IPS DF 6.9 (cell line): ENCODE data around the gene THSD7B.

ENCODE experiments used
- DNase-seq: peaks from one replicate; pipeline ENCODE4 v3.0.0-alpha.2; 2013; ENCODE audit warnings: low read depth, low spot score
- H3K27ac ChIP-seq: one replicate; pipeline ENCODE4 v1.5.1; 2013; ENCODE audit warnings: low read length, control low read depth
- H3K27me3 ChIP-seq: 2 replicates; pipeline ENCODE4 v1.6.1; 2013; ENCODE audit warnings: mild to moderate bottlenecking, low read length; ENCODE audit not compliant: control insufficient read depth, insufficient read depth
- H3K36me3 ChIP-seq: 2 replicates; pipeline ENCODE4 v1.6.1; 2013; ENCODE audit warnings: low read length; ENCODE audit not compliant: control insufficient read depth, insufficient read depth
- H3K4me1 ChIP-seq: 2 replicates; pipeline ENCODE4 v1.6.1; 2013; ENCODE audit warnings: low read length; ENCODE audit not compliant: control insufficient read depth, insufficient read depth
- H3K4me3 ChIP-seq: 2 replicates; pipeline ENCODE4 v1.5.1; 2013; ENCODE audit warnings: mild to moderate bottlenecking, low read length
- H3K9me3 ChIP-seq: 2 replicates; pipeline ENCODE4 v1.6.1; 2013; ENCODE audit warnings: low read length, inconsistent platforms; ENCODE audit not compliant: control insufficient read depth, insufficient read depth
- WGBS: extraction: QIAGEN DNeasy Blood & Tissue Kit; methylation state at CpG from one replicate; pipeline ENCODE4 v1.1.7; 2013; ENCODE audit warnings: mixed read lengths, missing lambda C conversion rate; ENCODE audit not compliant: insufficient read length, insufficient coverage; 5-methylcytosine and 5-hydroxymethylcytosine counted together

Gene THSD7B

DNA sequence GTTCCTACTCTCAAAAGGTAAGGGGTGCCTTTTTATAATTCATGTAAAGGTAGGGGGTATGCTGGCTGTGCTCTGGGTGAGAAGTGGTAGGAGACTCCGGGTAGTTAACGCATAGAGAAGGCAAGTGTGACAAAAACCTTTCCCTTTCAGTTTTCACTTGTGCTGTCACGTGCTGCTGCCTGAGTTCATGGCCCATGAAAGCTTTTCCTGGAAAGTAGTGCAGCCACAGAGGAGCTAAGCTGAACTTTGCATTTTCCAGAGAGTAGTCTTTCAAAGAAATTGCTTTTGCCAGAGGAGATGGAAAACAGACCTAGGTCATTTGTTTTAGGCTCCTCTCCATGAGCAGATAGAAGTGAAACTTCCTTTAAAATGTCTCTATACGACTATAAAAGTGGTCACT is 44.7 kb downstream of the THSD7B start:
- Histone ChIP-seq H3K36me3 (no peaks in the 10 kb centered on the region), H3K4me1 (no peaks in the 10 kb centered on the region), H3K4me3 (no peak overlapping the region), H3K27me3 (no peaks in the 10 kb centered on the region), H3K9me3 (no peaks in the 10 kb centered on the region), H3K27ac (no peak overlapping the region)
- no peak for DNase-seq
- WGBS, result no CpG with 5 or more reads among the region's 4 CpGs

DNA sequence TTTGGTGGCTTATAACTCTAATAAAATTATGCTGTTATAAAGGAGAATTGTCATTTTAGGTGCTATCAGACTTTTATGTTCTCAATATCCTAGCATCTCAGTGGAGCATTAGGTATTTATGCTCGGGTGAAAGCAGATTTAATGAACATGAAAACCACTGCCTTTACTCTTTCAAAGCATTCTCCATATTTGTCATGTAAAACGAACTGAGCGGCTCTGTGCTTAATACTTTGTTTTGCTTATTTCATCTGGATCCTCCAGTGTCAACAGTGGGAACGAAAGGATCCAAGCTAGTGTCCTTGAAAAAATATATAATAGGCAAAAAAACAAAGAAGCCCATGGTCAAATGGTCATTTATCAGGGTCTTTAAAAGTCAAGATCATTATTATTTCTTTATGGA is 53.5 kb downstream of the THSD7B start:
- H3K4me1 ChIP-seq, result no peaks in the 10 kb centered on the region
- H3K27me3 ChIP-seq, result no peaks in the 10 kb centered on the region
- no CpG with 5 or more reads among the region's 4 CpGs for WGBS

GRCh38 chr2:136823291-136823690 is 57.9 kb downstream of the THSD7B start:
- Histone ChIP-seq H3K27me3 (no peaks in the 10 kb centered on the region), H3K4me3 (no peak overlapping the region), H3K27ac (no peak overlapping the region), H3K4me1 (no peaks in the 10 kb centered on the region), H3K36me3 (no peaks in the 10 kb centered on the region), H3K9me3 (no peaks in the 10 kb centered on the region)
- no CpG with 5 or more reads among the region's 7 CpGs for WGBS
- DNase-seq, result no peak

More for the DNA sequence above, 53.5 kb downstream of the THSD7B start:
- Histone ChIP-seq H3K4me3 (no peak overlapping the region), H3K27ac (no peak overlapping the region), H3K9me3 (no peaks in the 10 kb centered on the region), H3K36me3 (no peaks in the 10 kb centered on the region)
- no peak for DNase-seq

GRCh38 chr2:136828162-136828561 is 62.8 kb downstream of the THSD7B start:
- Histone ChIP-seq H3K27me3 (no peaks in the 10 kb centered on the region), H3K9me3 (no peaks in the 10 kb centered on the region), H3K4me3 (no peak overlapping the region), H3K27ac (no peak overlapping the region), H3K36me3 (no peaks in the 10 kb centered on the region), H3K4me1 (no peaks in the 10 kb centered on the region)
- WGBS, result no CpG with 5 or more reads among the region's 1 CpG
- no peak for DNase-seq

GRCh38 chr2:136828774-136829173 is 63.4 kb downstream of the THSD7B start:
- no peak for DNase-seq
- no peaks in the 10 kb centered on the region for H3K27me3 ChIP-seq
- H3K4me3 ChIP-seq, result no peak overlapping the region
- H3K9me3 ChIP-seq, result no peaks in the 10 kb centered on the region
- no peaks in the 10 kb centered on the region for H3K4me1 ChIP-seq
- no CpG with 5 or more reads among the region's 1 CpG for WGBS
- no peak overlapping the region for H3K27ac ChIP-seq
- H3K36me3 ChIP-seq, result no peaks in the 10 kb centered on the region

GRCh38 chr2:136844546-136844945 is 79.2 kb downstream of the THSD7B start:
- no peak for DNase-seq
- Histone ChIP-seq H3K4me3 (no peak overlapping the region), H3K9me3 (no peaks in the 10 kb centered on the region), H3K27ac (no peak overlapping the region), H3K4me1 (no peaks in the 10 kb centered on the region), H3K36me3 (no peaks in the 10 kb centered on the region), H3K27me3 (no peaks in the 10 kb centered on the region)
- no CpG with 5 or more reads among the region's 1 CpG for whole genome bisulfite sequencing

DNA sequence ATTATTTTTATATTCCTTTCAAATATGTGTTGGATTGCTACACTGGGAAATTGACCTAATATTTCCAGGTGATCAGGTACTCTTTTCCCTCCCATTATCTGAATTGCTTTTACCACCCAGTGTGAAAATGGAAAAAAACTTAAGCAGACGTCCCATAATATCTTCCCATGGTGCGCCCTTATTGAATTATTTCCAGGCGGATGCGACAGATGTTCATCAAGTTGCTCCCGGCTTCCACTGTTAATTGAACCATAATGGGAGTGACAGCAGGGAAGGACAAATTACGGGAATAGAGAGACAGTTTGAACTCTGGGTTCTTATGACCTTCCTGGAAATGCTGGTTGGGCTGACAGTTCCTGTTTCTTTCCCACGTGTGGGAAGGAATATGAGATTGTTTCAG is 93.3 kb downstream of the THSD7B start:
- no CpG with 5 or more reads among the region's 7 CpGs for WGBS
- no peak for DNase-seq
- Histone ChIP-seq H3K9me3 (no peaks in the 10 kb centered on the region), H3K27me3 (no peaks in the 10 kb centered on the region), H3K4me3 (no peak overlapping the region), H3K27ac (no peak overlapping the region), H3K4me1 (no peaks in the 10 kb centered on the region), H3K36me3 (no peaks in the 10 kb centered on the region)

DNA sequence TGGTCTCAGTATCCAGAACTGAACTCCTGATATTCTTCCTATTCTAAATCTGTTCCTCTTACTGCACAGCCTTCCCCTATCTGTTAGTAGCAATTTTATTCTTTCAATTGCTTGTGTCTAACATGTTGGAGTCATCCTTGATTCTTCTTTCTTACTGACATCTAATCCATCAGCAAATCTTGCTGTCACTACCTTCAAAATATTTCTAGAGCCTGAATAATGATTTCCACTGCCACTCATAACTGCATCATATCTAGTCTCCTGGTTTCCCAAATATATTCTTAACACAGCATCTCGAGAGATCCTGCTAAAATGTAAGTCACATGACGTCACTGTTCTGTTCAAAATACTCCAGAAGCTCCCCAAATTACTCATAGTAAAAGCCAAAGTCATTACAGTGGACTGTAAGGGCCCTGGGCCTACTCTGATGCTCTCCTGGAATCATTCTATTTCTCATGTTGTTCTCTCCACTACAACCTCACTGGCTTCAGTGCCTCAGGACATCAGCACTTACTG is 95.2 kb downstream of the THSD7B start:
- WGBS, result no CpG with 5 or more reads among the region's 2 CpGs
- H3K9me3 ChIP-seq, result no peaks in the 10 kb centered on the region

DNA sequence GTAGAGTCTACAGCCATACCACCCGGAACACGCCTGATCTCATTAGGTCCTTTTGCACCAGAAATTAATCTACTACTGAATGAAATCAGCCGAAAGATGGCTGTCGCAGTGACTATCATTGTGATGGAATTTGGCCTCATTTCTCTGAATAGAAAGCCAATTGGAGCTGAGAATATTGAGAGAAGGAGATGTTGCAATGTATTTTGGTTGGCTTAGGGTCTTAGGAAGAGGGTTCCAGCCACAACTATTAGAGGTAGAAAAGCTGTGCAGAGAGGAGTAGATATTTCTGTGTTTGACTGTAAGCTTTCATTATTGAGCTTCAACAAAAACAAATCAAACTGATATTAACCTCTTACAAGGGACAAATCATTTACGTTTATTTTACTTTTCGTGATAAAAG is 98.1 kb downstream of the THSD7B start:
- Histone ChIP-seq H3K36me3 (no peaks in the 10 kb centered on the region), H3K27me3 (no peaks in the 10 kb centered on the region), H3K9me3 (no peaks in the 10 kb centered on the region), H3K27ac (no peak overlapping the region), H3K4me3 (no peak overlapping the region), H3K4me1 (no peaks in the 10 kb centered on the region)
- no peak for DNase-seq
- no CpG with 5 or more reads among the region's 6 CpGs for WGBS

More for the DNA sequence above, 95.2 kb downstream of the THSD7B start:
- H3K4me1 ChIP-seq, result no peaks in the 10 kb centered on the region
- no peak for DNase-seq
- H3K4me3 ChIP-seq, result no peak overlapping the region
- no peaks in the 10 kb centered on the region for H3K36me3 ChIP-seq
- H3K27me3 ChIP-seq, result no peaks in the 10 kb centered on the region
- no peak overlapping the region for H3K27ac ChIP-seq

DNA sequence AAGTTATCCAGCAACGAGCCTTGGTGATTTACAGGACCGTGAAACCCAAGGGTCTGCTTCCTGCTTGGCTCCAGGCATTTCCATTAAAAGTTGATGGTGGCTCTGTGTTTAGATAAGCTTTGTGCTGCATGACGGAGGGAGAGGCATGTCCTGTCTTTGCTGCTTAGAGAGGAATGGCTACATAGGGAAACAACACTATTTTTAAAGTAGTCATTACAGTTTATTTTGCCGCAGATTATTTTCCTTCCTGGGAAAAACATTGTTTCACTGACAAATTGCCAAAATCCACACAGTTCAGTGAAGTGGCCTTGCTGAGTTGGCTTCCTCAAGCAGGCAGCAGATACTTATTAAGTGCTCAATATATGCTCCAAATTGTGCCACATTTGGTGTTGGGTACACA is 98.5 kb downstream of the THSD7B start:
- no peak overlapping the region for H3K4me3 ChIP-seq
- no peak for DNase-seq
- H3K27ac ChIP-seq, result no peak overlapping the region
- no CpG with 5 or more reads among the region's 4 CpGs for WGBS
- no peaks in the 10 kb centered on the region for H3K9me3 ChIP-seq
- no peaks in the 10 kb centered on the region for H3K36me3 ChIP-seq
- H3K4me1 ChIP-seq, result no peaks in the 10 kb centered on the region
- H3K27me3 ChIP-seq, result no peaks in the 10 kb centered on the region

- Histone ChIP-seq H3K4me1 (no peaks in the 10 kb centered on the region), H3K4me3 (no peak overlapping the region), H3K36me3 (no peaks in the 10 kb centered on the region), H3K9me3 (no peaks in the 10 kb centered on the region), H3K27ac (no peak overlapping the region), H3K27me3 (no peaks in the 10 kb centered on the region)
- DNase-seq, result no peak
- no CpG with 5 or more reads among the region's 1 CpG for WGBS
Observed at GRCh38 chr2:136871424-136871823, 106.1 kb downstream of the THSD7B start.
